NCI-H2171 (cell line): ENCODE results near the gene PTMS.
A peak's percentile ranks its signal among the peaks of the same experiment; 100 is the strongest.

Source experiments
- DNase-seq: peaks from one replicate; lab custom pipeline; 2025; lab: John Stamatoyannopoulos, UW

The PTMS gene

GRCh38 chr12:6752167-6752920 lies 13.8 kb upstream of the PTMS start:
- DNase-seq: peak; percentile 88

- DNase-seq: peak; percentile 100
Measured at GRCh38 chr12:6752921-6753771, 13.0 kb upstream of the PTMS start, which contains the start of gene MLF2. TSS of gene MLF2 (minus strand) at chr12:6753141. CDS start at chr12:6752334, 807 bp downstream.

GRCh38 chr12:6753772-6754356 lies 12.3 kb upstream of the PTMS start:
- peak; percentile 82 for DNase-seq

- no peak for DNase-seq
Measured at GRCh38 chr12:6754411-6754810, 11.8 kb upstream of the PTMS start.

GRCh38 chr12:6757028-6757690 lies 9.0 kb upstream of the PTMS start:
- no peak for DNase-seq

- DNase-seq: no peak
Measured at GRCh38 chr12:6758506-6759095, 7.6 kb upstream of the PTMS start.

GRCh38 chr12:6759741-6760140 lies 6.4 kb upstream of the PTMS start:
- DNase-seq: no peak

GRCh38 chr12:6763380-6763779 lies 2.8 kb upstream of the PTMS start:
- no peak for DNase-seq

GRCh38 chr12:6764011-6764828 lies 1.9 kb upstream of the PTMS start:
- peak; percentile 100 for DNase-seq

GRCh38 chr12:6765048-6765633 lies 1.0 kb upstream of the PTMS start:
- peak; percentile 86 for DNase-seq

GRCh38 chr12:6766651-6767349 lies 637 bp downstream of the PTMS start:
- peak; percentile 99 for DNase-seq

- DNase-seq: peak; percentile 93
Measured at GRCh38 chr12:6767353-6768319, 1.5 kb downstream of the PTMS start.

GRCh38 chr12:6768437-6768914 lies 2.3 kb downstream of the PTMS start:
- DNase-seq: peak; percentile 88

GRCh38 chr12:6768990-6769389 lies 2.8 kb downstream of the PTMS start:
- peak; percentile 99 for DNase-seq

GRCh38 chr12:6769666-6770065 lies 3.5 kb downstream of the PTMS start:
- no peak for DNase-seq

- no peak for DNase-seq
Measured at GRCh38 chr12:6770094-6770493, 3.9 kb downstream of the PTMS start.

GRCh38 chr12:6770600-6770999 lies 4.4 kb downstream of the PTMS start:
- DNase-seq: no peak

- no peak for DNase-seq
Measured at GRCh38 chr12:6771091-6771495, 4.9 kb downstream of the PTMS start.
